DMS114 treated with DMSO at 0.1 percent for 48 hours (cell line): ENCODE measurements around the gene SMIM33.
"Not testable (repeated sequence)": the region's sequence is repeated elsewhere in the genome, so short reads cannot be mapped to it uniquely, and the experiment has no call there.

ENCODE experiments used
- DNase-seq: peaks from one replicate; lab custom pipeline; 2025; ENCODE audit not compliant: unreplicated experiment; lab: John Stamatoyannopoulos, UW

Gene SMIM33

GRCh38 chr5:139481580-139482049 is 10.8 kb downstream of the SMIM33 start:
- DNase-seq = no peak

GRCh38 chr5:139482050-139482889 is 11.5 kb downstream of the SMIM33 start, which contains the start of gene STING1:
Gene STING1, minus strand, starts transcription at chr5:139482758. Its CDS starts 1,054 bp downstream, at chr5:139481704.
- no peak for DNase-seq

DNA sequence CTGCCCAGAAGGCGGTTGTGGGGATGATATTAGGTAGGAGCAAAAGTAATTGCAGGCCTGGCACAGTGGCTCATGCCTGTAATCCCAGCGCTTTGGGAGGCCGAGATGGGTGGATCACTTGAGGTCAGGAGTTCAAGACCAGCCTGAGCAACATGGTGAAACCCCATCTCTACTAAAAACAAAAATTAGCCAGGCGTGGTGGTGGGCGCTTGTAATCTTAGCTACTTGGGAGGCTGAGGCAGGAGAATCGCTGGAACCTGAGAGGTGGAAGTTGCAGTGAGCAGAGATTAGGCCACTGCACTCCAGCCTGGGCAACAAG is 12.0 kb downstream of the SMIM33 start:
- DNase-seq = not testable (repeated sequence)

GRCh38 chr5:139486201-139486600 is 15.4 kb downstream of the SMIM33 start:
- no peak for DNase-seq

DNA sequence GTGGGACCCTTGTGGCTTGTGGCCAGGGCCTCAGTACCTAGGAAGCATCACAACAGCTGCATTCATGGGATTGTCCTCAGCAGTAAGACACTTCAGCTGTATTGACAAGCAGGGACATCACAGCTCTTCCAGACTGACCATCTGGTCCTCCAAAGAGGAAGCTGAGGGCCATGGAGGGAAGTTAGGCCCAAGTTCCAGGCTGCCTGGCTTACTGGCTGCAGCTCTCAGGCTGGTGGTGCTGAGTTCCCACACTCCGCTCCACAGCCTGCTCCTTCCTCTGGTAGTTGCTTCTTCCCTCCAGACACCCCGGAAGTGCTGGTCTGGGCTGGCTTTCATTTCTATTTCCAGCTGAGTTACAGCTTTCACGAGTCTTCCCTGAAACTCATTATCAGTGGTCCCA is 17.5 kb downstream of the SMIM33 start:
- no peak for DNase-seq

DNA sequence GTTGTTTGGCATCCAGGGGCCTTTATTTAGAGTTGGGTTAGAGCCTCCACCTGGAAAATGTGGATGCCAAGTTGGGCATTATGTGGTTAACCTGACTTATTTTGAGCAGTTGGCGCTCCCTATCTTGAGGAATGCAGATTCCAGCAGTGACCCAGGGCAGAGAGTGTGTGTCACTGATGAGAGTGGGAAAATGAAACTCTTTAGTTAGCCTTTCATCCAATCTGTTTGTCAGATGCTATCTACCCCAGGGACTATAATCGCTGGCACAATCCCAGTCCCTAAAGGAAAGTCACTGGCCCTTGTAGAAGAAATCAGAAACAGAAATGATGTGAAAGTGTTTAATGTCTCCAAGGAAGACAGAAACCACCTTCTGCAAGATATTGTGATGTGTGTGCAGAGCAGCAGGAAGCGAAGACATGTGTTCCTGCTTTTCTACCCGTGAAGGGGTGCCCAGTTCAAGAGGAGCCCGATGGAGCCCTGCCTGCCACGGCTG is 21.9 kb downstream of the SMIM33 start:
- DNase-seq = no peak

DNA sequence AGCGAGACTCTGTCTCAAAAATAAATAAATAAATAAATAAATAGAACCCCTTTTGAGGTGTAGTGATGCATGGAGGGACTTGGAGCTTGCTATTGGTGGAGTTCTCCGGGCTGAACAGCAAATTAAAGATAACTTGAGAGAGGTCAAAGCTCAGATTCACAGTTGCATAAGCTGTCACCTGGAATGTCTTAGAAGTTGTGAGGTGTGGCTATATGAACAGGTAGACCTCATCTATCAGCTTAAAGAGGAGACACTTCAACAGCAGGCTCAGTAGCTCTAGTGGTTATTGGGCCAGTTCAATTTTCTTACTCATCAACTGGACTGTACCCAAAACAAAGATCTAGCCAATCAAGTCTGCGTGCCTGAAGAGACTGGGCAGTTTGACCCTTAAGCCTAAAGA is 23.5 kb downstream of the SMIM33 start:
- DNase-seq = no peak

- no peak for DNase-seq
Observed at GRCh38 chr5:139494832-139495231, 24.0 kb downstream of the SMIM33 start.

DNA sequence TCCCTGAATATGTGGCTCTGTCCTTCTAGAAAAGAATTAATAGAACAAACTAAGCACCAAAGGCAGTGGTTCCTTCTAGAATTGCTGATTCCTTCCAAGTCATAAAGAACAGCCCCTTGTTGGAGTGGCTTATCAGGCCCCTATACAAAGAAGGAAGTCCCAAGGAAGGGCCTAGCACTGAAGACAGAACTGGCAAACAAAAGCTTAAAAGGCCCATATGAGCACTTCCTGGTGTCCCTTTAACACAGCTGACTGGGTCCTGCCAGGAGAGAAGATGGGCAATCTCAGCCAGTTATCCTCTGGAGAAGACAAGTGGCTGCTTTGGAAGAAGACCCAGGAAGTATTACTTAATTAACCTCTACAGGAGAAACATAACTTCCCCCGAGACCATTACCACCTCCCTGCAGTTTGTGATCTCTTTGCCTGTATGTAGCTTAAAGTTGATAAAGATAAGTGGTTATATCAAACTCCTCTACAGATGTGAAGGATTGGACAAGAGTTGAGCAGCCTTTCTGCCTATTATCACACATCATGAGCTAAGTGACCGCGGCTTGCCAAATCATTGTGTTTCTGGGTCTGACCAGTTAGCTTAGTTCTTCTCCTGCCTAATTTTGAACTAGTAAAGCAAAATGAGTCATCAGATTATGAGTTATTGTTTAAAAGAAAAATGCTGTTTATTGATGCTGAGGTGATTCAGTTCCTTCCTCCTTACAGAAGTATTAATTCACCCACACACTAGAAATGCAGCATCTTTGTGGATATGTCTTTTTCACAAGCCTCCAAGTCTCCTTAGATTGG is 25.0 kb downstream of the SMIM33 start:
- DNase-seq = no peak

DNA sequence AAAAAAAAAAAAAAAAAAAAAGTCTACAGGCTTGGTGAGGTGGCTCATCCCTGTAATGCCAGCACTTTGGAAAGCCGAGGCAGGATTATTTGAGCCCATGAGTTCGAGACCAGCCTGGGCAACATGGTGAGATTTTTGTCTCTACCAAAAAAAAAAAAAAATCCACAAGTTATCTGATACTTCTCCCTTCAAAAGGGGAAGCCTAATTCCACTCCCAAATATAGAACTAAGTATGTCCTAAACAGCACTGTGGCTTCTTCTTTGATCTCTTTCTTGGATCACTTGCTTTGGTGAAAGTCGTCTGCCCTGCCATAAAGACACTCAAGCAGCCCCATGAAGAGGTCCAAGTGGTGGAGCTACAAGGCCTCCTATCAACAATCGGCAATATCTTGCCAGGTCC is 30.6 kb downstream of the SMIM33 start:
- no peak for DNase-seq

DNA sequence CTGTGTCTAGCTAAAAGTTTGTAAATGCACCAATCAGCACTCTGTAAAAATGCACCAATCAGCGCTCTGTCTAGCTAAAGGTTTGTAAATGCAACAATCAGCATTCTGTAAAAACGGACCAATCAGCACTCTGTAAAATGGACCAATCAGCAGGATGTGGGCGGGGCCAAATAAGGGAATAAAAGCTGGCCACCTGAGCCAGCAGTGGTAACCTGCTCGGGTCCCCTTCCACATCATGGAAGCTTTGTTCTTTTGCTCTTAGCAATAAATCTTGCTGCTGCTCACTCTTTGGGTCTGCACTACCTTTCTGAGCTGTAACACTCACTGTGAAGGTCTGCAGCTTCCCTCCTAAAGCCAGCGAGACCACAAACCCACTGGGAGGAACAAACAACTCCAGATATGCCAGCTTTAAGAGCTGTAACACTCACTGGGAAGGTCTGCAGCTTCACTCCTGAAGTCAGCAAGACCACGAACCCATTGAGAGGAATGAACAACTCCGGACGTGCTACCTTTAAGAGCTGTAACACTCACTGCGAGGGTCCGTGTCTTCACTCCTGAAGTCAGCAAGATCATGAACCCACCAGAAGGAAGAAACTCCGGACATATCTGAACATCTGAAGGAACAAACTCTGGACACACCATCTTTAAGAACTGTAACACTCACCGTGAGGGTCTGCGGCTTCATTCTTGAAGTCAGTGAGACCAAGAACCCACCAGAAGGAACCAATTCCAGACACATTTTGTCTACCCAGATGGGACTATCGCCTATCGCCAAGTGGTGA is 32.4 kb downstream of the SMIM33 start:
- not testable (repeated sequence) for DNase-seq

- DNase-seq = not testable (repeated sequence)
Observed at GRCh38 chr5:139503879-139504278, 33.1 kb downstream of the SMIM33 start.

DNA sequence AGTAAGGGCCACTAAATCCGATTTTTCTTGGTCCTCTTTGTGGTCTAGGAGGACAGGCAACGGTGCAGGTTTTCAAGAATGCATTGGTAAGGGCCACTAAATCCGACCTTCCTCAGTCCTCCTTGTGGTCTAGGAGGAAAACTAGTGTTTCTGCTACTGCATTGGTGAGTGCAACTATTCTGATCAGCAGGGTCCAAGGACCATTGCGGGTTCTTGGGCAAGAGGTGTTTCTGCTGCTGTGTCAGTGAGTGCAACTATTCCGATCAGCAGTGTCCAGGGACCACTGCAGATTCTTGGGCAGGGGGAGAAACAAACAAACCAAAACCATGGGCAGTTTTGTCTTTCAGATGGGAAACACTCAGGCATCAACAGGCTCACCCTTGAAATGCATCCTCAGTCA is 33.9 kb downstream of the SMIM33 start:
- not testable (repeated sequence) for DNase-seq

- DNase-seq = peak; percentile 13
Observed at GRCh38 chr5:139512786-139513390, 42.1 kb downstream of the SMIM33 start.

DNA sequence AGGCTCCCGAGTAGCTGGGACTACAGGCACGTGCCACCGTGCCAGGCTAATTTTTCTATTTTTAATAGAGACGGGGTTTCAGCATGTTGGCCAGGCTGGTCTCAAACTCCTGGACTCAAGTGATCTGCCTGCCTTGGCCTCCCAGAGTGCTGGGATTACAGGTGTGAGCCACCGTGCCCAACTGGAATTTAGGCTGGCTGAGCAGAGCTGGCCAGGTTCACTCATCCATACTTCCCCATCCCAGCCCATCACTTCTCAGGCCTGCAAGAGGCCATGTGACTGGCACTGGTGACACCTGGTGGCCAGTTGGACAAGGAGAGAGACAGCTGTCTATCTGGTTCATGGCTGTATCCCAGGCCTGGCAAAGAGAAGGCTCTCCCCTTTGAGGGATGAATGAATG is 42.6 kb downstream of the SMIM33 start:
- peak; percentile 70 for DNase-seq

DNA sequence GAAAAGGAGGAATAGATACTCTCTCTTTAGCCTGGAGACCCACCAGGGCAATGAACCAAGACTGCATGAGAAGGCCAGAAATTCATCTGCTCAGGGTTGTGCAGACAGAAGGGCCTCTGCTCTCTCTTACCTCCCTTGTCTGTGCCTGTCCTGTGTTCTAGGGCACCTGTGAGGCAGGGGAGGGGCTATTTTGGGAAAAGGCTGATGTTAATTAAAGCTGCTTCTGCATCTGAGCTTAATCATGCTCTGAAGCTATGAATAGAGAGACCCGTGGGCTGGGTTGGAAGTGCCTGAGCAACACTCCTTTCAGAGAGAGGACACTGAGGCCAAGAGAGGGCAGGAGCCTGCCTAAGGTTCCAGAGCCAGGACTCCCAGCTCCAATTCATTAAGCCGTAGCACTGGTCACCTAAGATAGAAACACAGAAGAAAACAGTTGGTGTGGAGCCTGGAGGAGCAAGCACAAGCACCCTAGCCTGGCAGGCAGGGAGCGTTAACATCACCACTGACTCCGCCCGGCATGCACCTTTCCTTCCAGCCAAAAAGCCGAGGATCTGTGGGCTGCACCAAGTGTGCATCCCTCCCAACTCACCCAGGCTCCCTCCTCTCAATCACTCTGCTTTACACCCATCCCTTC is 43.2 kb downstream of the SMIM33 start:
- no peak for DNase-seq

DNA sequence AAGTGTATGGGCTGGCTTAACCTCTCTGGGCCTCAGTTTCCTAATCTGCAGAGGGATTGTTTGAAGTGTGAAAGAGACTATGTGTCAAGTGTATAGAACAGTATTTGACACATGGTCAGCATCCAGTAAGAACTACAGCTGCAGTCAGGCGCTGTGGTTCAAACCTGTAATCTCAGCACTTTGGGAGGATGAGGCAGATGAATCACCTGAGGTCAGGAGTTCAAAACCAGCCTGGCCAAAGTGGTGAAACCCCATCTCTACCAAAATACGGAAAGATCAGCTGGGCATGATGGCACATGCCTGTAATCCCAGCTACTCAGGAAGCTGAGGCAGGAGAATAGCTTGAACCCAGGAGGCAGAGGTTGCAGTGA is 43.7 kb downstream of the SMIM33 start:
- no peak for DNase-seq

DNA sequence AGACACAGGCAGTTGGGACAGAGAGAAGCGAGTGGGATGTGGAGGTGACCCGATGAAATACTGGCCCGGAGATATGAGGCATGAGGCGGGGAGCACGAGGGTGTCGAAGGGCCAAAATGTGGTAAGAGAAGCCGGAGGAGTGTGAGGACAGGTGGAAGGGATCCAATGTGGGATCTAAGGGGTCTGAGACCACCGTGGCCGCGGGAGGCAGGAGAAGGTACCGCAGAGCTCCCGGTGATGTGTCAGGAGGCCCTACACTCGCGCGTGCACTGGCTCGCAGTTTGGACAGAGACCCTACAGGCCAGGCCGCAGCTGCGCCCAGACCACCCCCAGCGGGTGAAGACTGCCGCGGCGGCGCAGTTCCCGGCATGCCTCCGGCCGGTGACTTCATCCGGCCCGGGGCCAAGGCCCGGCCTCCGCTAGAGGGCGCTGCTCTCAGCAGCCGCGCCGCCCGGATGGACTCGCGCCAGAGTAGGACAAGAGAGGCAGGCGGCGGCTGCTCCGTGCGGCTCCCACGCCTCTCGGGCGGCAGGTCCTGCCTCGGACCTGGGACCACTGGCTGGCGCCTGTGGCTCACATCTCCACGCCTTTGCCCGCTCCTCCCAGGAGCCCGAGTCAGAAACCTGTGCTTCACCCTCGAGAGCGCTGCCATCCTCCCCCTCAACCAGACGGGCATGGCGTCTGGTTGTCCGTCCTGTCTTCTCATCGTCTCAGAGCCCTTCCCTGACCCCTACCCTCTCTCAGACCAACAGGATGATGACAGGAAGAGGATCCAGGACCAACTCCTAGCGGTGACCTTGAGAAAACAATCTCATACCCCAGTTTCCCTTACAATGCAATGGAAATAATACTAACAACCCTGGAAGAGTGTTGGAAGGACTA is 47.1 kb downstream of the SMIM33 start:
- peak; percentile 78 for DNase-seq
